Activated naive CD8-positive, alpha-beta T cell treated with anti-CD3 and anti-CD28 coated beads, Interleukin-2, amount 10 ng/mL, durations not matched to agents 7 days and 5 days (primary cell): ENCODE results near the gene CHIT1. TPM values are rescaled to one million over a fixed set of nuclear protein-coding genes. Genes with fewer than 3 reads are reported as not detected.

ENCODE experiments used
- ATAC-seq: fragments of 150-1000 bp; cut with Tn5 transposase; one replicate; pipeline ENCODE4 v1.10.0; 2021; ENCODE audit warnings: low read depth, moderate library complexity
- POLR2A ChIA-PET: fragments of 350-600 bp; sonication (Branson Sonifier 250); formaldehyde crosslinking; loops from one replicate; lab custom pipeline; 2021; ENCODE audit warnings: antibody characterized with exemption; lab: Charles Lee
- DNase-seq: peaks from one replicate; pipeline ENCODE4 v3.0.0; 2021
- H3K27ac Mint-ChIP-seq: one replicate; pipeline ENCODE4 v1.8.0; 2022; ENCODE audit warnings: mild to moderate bottlenecking, mixed read lengths
- H3K27me3 Mint-ChIP-seq: one replicate; pipeline ENCODE4 v1.8.0; 2022; ENCODE audit warnings: mild to moderate bottlenecking, moderate library complexity, mixed read lengths
- H3K36me3 Mint-ChIP-seq: one replicate; pipeline ENCODE4 v1.8.0; 2021; ENCODE audit warnings: mild to moderate bottlenecking, mixed read lengths
- H3K4me1 Mint-ChIP-seq: one replicate; pipeline ENCODE4 v1.8.0; 2021; ENCODE audit warnings: mixed read lengths
- H3K4me3 Mint-ChIP-seq: one replicate; pipeline ENCODE4 v1.8.0; 2022; ENCODE audit warnings: mild to moderate bottlenecking, moderate library complexity, mixed read lengths
- H3K9me3 Mint-ChIP-seq: one replicate; pipeline ENCODE4 v1.8.0; 2021; ENCODE audit warnings: mixed read lengths
- total RNA-seq, 2 experiments: library from RNA; stranded (reverse); gene quantifications; one replicate each; pipeline ENCODE4 v1.2.3, GENCODE V29; 2021

Gene CHIT1
- total RNA-seq, 2 experiments from 2014 or later, result 0.67 to 1.0 TPM

- Mint-ChIP-seq H3K27me3 (peaks cover 9% of the 10 kb centered on the region), H3K4me3 (no peak overlapping the region), H3K27ac (no peak overlapping the region), H3K36me3 (no peaks in the 10 kb centered on the region), H3K9me3 (no peaks in the 10 kb centered on the region), H3K4me1 (peaks cover 3% of the 10 kb centered on the region)
- DNase-seq (no peak), ATAC-seq (no peak)
- POLR2A ChIA-PET, result no interaction called here
Measured at GRCh38 chr1:203219934-203220333, 9.5 kb downstream of the CHIT1 start.

GRCh38 chr1:203219171-203219570 is 10.3 kb downstream of the CHIT1 start:
- H3K27ac Mint-ChIP-seq, result no peak overlapping the region
- no peaks in the 10 kb centered on the region for H3K9me3 Mint-ChIP-seq
- peaks cover 3% of the 10 kb centered on the region for H3K4me1 Mint-ChIP-seq
- POLR2A ChIA-PET, result no interaction called here
- H3K36me3 Mint-ChIP-seq, result no peaks in the 10 kb centered on the region
- DNase-seq (no peak), ATAC-seq (no peak)
- H3K4me3 Mint-ChIP-seq, result no peak overlapping the region
- peaks cover 11% of the 10 kb centered on the region for H3K27me3 Mint-ChIP-seq

DNA sequence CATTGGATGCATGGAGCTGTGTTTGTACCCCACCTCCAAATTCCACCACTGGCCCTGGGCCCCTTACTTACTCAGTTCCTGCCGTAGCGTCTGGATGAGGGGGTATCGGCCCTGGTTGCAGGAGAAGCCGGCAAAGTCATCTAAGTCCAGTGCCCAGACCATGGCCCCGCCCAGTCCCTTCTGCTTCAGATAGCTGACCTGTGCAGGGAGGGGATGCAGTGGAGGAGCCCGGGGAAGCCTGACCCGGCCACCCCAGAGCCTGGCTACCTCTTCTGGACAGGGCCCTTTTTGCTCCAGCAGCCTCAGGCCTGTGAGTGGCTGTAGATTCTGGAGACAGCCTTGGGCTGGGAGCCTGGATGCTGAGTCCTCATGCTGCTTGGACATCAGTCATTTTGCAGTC is 11.8 kb downstream of the CHIT1 start:
- POLR2A ChIA-PET, result no interaction called here
- H3K4me1 Mint-ChIP-seq, result peaks cover 3% of the 10 kb centered on the region
- H3K4me3 Mint-ChIP-seq, result no peak overlapping the region
- peaks cover 11% of the 10 kb centered on the region for H3K27me3 Mint-ChIP-seq
- H3K27ac Mint-ChIP-seq, result no peak overlapping the region
- no peaks in the 10 kb centered on the region for H3K36me3 Mint-ChIP-seq
- ATAC-seq, result no peak
- H3K9me3 Mint-ChIP-seq, result no peaks in the 10 kb centered on the region
- no peak for DNase-seq

DNA sequence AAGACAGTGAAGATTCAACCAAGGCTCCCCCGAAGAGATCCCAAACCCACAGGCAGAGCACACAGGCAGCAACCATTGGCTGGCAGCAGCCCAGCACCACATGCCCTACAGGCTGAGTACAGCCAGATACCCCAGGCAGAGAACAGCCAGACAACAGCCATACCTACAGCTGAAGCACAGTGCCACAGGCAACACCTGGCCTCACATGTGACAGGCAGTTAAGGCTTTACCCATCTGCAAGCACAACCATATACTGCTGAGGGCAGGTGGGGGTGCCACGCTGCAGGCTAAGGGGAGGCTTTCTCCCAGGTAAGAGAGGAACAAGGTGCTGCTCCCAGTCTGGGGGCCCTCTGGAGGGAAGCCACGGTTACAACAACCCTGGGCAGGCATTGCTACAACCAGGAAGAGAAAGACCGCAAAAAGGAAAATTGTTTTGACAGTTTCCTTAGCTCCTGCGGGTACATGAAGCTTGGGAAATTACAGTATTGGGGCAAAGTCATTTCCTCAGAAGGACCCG is 12.3 kb downstream of the CHIT1 start:
- Mint-ChIP-seq H3K36me3 (no peaks in the 10 kb centered on the region), H3K4me1 (peaks cover 3% of the 10 kb centered on the region), H3K4me3 (no peak overlapping the region), H3K27ac (no peak overlapping the region), H3K27me3 (peaks cover 11% of the 10 kb centered on the region), H3K9me3 (no peaks in the 10 kb centered on the region)
- ATAC-seq, result no peak
- DNase-seq, result no peak
- POLR2A ChIA-PET, result no interaction called here

DNA sequence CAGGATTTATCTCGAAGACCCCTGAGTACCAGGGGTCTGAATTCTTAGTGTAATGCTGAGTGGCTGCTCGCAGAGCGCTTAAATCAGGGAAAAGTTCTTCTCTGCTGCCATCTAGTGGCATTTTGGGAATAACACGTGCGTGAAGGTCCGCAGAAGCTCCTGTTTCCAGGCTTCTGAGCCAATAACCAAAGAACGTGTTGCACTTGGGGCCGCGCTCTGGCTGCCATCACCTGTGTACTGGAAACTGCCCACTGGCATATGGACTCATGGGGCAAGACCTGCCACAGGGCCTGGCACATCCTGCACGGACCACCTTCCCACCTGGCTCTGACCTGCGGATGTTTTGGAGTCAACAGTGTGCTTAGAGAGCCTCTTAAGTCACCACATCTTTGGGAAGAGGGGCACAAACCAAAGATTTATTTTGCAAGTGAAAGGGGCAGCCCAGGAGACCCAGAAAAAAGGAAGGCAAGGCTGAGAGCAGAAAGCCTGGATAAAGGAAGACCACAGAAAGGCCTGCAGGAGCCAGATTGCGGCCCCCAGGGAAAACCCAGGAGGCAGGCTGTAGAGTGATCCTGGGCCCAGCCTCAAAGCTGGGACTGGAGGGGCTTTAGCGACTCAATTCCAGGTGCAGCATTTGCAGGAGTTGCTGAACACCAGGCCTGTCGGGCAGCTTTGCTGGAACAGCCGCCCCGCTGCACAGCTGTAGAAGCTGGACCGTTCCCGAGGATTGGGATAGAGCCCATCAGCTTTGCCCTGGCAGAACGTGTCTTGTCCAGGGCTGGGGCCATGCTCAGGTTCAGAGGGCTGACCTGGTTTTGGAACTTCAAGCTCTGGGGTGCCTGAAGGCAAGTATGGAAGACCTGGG is 13.0 kb downstream of the CHIT1 start:
- Mint-ChIP-seq H3K4me3 (no peak overlapping the region), H3K4me1 (peaks cover 3% of the 10 kb centered on the region), H3K27me3 (peaks cover 11% of the 10 kb centered on the region), H3K36me3 (no peaks in the 10 kb centered on the region), H3K9me3 (no peaks in the 10 kb centered on the region), H3K27ac (no peak overlapping the region)
- DNase-seq (peak; percentile 43), ATAC-seq (peak; percentile 44)
- POLR2A ChIA-PET, result no interaction called here

GRCh38 chr1:203215573-203215972 is 13.9 kb downstream of the CHIT1 start:
- POLR2A ChIA-PET, result no interaction called here
- H3K4me1 Mint-ChIP-seq, result peaks cover 3% of the 10 kb centered on the region
- DNase-seq (no peak), ATAC-seq (no peak)
- peaks cover 11% of the 10 kb centered on the region for H3K27me3 Mint-ChIP-seq
- H3K36me3 Mint-ChIP-seq, result no peaks in the 10 kb centered on the region
- no peaks in the 10 kb centered on the region for H3K9me3 Mint-ChIP-seq
- no peak overlapping the region for H3K4me3 Mint-ChIP-seq
- no peak overlapping the region for H3K27ac Mint-ChIP-seq

GRCh38 chr1:203214871-203215270 is 14.6 kb downstream of the CHIT1 start:
- H3K27me3 Mint-ChIP-seq, result peaks cover 14% of the 10 kb centered on the region
- ATAC-seq (no peak), DNase-seq (no peak)
- POLR2A ChIA-PET, result no interaction called here
- H3K4me3 Mint-ChIP-seq, result no peak overlapping the region
- H3K36me3 Mint-ChIP-seq, result no peaks in the 10 kb centered on the region
- no peaks in the 10 kb centered on the region for H3K9me3 Mint-ChIP-seq
- H3K4me1 Mint-ChIP-seq, result peaks cover 3% of the 10 kb centered on the region
- H3K27ac Mint-ChIP-seq, result no peak overlapping the region

- Mint-ChIP-seq H3K4me3 (no peak overlapping the region), H3K9me3 (no peaks in the 10 kb centered on the region), H3K36me3 (no peaks in the 10 kb centered on the region), H3K4me1 (peaks cover 5% of the 10 kb centered on the region), H3K27me3 (peaks cover 22% of the 10 kb centered on the region), H3K27ac (no peak overlapping the region)
- no peak for ATAC-seq
- DNase-seq, result no peak
- POLR2A ChIA-PET, result no interaction called here
Measured at GRCh38 chr1:203213126-203213525, 16.3 kb downstream of the CHIT1 start.

DNA sequence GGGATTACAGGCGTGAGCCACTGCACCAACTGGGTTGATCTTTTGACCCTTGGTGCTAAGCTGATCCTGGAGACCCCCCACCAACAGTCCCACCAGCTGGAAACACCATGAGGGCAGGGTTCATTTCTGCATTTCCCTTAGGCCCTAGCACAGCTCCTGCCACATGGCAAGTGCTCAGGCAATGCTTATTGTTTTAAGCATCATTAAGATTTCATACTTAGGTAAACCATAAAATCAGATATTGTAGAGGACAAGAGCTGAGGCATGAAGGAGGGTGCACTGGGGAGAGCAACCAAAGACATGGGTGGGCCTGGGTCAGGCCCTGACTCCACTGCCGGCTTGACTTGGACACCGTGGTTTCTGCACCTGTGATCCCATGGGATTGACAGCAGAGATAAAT is 17.7 kb downstream of the CHIT1 start:
- Mint-ChIP-seq H3K4me3 (no peak overlapping the region), H3K4me1 (peaks cover 10% of the 10 kb centered on the region), H3K9me3 (no peaks in the 10 kb centered on the region), H3K27me3 (peaks cover 22% of the 10 kb centered on the region), H3K36me3 (no peaks in the 10 kb centered on the region), H3K27ac (no peak overlapping the region)
- ATAC-seq (no peak), DNase-seq (no peak)
- POLR2A ChIA-PET, result no interaction called here

DNA sequence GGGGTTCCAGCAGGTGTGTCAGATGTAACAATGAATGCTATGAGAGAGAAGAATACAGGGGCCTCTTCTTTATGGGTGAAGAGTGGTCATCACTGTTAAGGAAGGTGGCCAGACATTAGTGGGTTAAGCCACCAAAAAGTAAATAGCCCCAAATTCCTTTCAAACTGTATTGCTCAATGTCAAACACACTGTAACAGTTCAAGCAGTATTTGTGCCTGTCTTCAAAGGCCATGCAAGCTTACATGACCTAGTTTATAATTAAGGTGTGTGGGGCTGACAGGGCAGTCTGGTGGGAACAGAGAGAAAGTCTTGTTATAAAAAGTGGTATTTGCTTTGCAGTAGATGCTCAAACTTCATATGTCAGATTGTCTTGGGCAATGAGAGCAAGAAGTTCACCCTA is 18.5 kb downstream of the CHIT1 start:
- Mint-ChIP-seq H3K27ac (no peak overlapping the region), H3K27me3 (peaks cover 17% of the 10 kb centered on the region), H3K4me3 (no peak overlapping the region), H3K9me3 (no peaks in the 10 kb centered on the region), H3K36me3 (no peaks in the 10 kb centered on the region), H3K4me1 (peaks cover 10% of the 10 kb centered on the region)
- no peak for DNase-seq
- POLR2A ChIA-PET, result no interaction called here
- no peak for ATAC-seq

DNA sequence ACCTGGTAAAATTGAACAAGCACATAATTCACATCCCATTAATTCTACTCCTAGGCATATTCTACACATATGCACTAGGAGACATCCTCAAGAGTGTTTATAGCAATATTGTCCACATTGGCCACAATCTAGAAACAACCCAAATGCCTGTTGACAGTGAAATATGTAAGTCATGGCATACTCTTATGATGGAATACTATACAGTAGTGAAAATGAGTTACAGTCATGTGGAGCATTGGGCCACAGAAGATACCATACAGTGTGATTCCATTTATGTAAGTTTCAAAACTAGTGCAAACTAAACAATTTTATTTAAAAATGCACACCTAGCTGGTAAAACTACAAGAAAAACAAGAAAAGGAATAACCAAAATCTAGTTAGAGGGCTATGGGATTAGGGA is 19.1 kb downstream of the CHIT1 start:
- Mint-ChIP-seq H3K27me3 (peaks cover 17% of the 10 kb centered on the region), H3K27ac (no peak overlapping the region), H3K36me3 (no peaks in the 10 kb centered on the region), H3K4me3 (no peak overlapping the region), H3K9me3 (no peaks in the 10 kb centered on the region), H3K4me1 (peaks cover 10% of the 10 kb centered on the region)
- DNase-seq (no peak), ATAC-seq (no peak)
- POLR2A ChIA-PET, result no interaction called here

DNA sequence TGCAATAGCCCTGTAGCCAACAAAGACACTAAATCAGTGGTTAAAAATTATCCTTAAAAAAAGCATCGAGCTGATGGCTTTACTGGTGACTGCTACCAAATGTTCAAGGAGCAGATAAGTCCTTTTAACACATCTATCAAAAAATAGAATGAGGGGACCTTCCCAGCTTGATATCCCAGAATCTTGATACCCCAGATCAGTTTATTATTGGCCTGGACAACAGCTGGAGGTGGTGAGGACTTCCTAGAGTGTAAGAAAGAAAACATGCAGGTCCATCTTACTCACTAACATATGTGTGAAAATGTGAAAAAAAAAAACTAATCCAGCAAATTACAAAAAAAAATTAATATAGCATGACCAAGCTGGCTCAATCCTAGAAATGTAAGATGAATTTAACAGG is 21.3 kb downstream of the CHIT1 start:
- H3K27me3 Mint-ChIP-seq, result peaks cover 11% of the 10 kb centered on the region
- ATAC-seq (no peak), DNase-seq (no peak)
- POLR2A ChIA-PET, result no interaction called here
- peaks cover 7% of the 10 kb centered on the region for H3K4me1 Mint-ChIP-seq
- no peak overlapping the region for H3K27ac Mint-ChIP-seq
- H3K9me3 Mint-ChIP-seq, result no peaks in the 10 kb centered on the region
- H3K36me3 Mint-ChIP-seq, result no peaks in the 10 kb centered on the region
- H3K4me3 Mint-ChIP-seq, result no peak overlapping the region

- Mint-ChIP-seq H3K9me3 (no peaks in the 10 kb centered on the region), H3K4me1 (peaks cover 7% of the 10 kb centered on the region)
Measured at GRCh38 chr1:203207751-203208150, 21.7 kb downstream of the CHIT1 start.

GRCh38 chr1:203206129-203206687 is 23.3 kb downstream of the CHIT1 start:
- Mint-ChIP-seq H3K4me3 (no peak overlapping the region), H3K36me3 (no peaks in the 10 kb centered on the region), H3K4me1 (peaks cover 7% of the 10 kb centered on the region), H3K27ac (no peak overlapping the region), H3K27me3 (peaks cover 11% of the 10 kb centered on the region), H3K9me3 (no peaks in the 10 kb centered on the region)
- DNase-seq (no peak), ATAC-seq (no peak)
- POLR2A ChIA-PET, result no interaction called here

More at GRCh38 chr1:203207751-203208150, 21.7 kb downstream of the CHIT1 start:
- no peak overlapping the region for H3K4me3 Mint-ChIP-seq
- peak; percentile 39 for ATAC-seq
- peaks cover 11% of the 10 kb centered on the region for H3K27me3 Mint-ChIP-seq
- POLR2A ChIA-PET, result no interaction called here
- H3K27ac Mint-ChIP-seq, result no peak overlapping the region
- no peak for DNase-seq
- no peaks in the 10 kb centered on the region for H3K36me3 Mint-ChIP-seq
